Stimulated activated CD8-positive, alpha-beta memory T cell treated with anti-CD3 and anti-CD28 coated beads, Interleukin-15, amount 100 ng/mL, for 1 hour (primary cell): ENCODE data around the gene PLCL1.

Source experiments
- DNase-seq: peaks from one replicate; pipeline ENCODE4 v3.0.0-alpha.2; 2020; ENCODE audit warnings: low read depth

The PLCL1 gene

DNA sequence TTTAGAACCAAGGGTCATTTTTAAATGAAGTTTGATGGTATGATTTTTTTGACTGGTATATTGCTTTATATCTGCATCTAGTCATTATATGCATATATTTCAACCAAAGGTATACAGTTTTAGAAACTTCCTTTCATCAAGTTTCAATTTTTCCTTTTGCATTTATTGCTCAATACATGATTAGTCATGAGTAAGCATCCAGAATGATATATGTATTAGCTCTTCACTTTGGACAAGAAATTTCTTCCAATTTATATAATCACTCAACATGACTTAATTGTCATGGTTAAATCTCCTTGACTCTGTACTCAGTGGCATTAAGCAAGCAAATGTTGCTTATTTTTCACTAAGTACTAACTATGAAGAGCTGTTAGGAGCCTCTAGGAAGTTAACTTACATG lies 123.6 kb downstream of the PLCL1 start:
- DNase-seq = no peak

DNA sequence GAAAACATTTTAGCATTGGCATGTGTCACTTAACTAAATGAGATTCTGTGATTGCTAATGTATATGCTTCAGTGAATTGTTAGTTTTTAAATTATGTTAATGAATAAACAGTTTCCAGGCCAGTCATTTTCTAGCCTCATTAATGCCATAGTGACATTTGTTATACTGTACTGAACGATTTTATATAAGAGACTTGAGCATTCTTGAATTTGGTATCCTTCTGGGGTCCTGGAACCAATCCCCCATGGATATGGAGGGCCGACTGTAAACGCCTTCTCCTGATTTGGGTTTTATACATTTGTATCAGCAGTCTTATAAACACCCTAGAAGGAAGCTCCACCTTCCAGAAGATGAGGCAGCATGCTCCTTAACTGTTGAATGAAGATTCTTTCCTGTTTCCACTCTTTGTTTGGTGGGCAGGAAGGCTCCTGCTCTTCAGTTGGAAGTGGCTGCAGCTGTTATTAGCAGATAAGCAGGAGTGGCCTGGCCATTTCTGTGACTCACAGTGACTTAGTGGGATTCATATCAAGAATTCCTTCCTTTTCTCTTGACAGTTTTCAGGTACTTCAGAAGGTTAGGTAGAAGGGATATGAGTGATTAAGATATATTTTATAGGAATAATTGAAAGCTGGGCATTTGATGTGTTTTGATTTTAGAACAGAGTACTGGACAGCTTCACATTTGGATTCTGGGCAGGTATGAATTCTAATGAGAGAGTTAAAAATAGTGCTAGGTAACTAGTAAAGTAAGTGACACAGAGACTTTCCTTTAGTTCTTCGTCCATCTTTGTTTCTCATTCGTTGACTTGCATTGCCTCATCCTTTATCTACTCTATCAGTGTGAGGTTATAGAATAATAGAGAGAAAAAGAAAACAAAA lies 124.9 kb downstream of the PLCL1 start:
- no peak for DNase-seq

DNA sequence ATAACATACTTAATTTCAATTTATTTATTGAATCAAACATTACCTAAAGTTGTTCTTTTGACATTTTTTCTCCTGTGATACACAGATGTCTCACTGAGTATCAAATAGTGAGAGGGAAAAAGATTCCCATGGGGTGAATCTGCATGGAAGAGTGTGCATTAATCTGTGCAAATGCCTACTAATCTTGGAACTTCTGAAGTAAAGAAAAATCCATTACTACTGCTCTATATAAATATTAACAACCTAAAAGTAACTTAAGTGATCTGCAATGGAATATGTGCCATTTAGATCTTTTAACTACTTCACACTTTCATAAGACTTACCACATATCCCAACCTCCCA lies 125.5 kb downstream of the PLCL1 start:
- DNase-seq = no peak

DNA sequence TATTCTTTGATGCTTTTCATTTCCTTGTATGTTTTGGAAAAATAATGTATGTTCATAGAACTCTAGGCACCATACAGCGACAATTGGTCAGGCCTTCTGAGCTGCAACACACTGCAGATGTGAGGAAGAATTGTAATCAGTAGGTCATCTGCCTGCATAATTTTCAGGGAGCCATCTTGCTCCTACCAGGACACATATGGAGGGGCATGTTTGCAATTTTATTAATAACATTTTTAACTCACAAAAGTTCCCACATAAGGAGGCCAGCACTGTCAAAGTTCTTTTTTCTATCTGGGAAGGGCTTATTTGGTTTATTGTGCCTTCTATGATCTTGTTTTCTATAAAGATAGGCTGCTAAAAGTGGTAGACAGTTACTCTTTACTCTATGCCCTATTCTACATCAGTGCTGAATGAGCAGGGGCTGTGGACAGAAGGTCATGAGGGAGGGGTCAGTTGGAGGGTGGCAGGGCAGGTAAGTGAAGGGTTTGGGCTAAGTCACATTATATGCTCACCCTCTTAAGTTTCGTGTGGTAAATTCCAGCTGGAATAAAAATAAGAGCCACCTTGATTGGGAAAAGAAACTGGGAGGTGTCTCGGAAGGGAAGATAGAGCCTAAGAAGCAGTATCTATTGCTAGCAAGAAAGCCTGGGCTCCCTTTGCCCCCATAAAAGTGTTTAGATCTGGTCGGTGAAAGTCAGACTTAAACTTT lies 126.3 kb downstream of the PLCL1 start:
- DNase-seq = no peak

DNA sequence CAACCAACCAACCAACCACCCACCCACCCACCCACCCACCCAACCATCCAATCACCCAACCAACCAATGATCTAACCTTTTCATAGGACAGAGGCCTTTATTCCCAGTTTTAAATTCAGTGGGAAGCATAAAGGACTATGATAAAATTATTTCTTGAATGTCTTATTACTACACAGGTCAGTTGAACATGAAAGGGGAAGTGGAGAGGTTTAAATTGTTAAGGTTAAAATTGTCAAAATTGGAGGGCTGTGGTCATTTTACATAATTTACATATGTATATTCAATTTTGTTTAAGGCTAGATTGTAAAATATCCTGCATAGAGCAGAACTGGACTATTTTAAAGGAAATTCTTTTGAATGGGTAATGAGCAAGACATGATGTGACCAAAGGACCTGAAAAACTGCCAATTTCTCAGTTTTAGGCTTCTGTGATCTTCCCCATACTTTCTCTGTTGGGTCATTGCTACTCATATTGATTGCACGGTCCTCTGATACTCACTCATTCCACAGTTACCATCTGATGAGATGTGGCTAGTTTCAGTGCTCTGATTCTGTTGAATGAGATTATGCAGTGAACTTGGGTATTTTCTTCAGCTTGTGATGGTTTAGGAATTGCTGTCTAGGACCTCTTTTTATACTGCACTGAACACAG lies 127.4 kb downstream of the PLCL1 start:
- DNase-seq = no peak

DNA sequence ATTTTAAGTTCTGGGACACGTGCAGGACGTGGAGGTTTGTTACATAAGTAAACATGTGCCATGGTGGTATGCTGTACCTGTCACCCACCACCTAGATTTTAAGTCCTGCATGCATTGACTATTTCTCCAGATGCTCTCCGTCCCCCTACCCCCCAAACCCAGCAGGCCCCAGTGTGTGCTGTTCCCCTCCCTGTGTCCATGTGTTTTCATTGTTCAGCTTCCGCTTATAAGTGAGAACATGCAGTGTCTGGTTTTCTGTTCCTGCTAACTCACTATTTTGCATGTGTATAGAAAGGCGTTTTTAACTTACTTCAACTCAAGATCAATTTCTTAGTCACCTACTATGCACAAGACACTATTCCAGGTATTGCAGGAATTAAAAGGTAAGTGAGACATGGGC lies 128.0 kb downstream of the PLCL1 start:
- DNase-seq = no peak

DNA sequence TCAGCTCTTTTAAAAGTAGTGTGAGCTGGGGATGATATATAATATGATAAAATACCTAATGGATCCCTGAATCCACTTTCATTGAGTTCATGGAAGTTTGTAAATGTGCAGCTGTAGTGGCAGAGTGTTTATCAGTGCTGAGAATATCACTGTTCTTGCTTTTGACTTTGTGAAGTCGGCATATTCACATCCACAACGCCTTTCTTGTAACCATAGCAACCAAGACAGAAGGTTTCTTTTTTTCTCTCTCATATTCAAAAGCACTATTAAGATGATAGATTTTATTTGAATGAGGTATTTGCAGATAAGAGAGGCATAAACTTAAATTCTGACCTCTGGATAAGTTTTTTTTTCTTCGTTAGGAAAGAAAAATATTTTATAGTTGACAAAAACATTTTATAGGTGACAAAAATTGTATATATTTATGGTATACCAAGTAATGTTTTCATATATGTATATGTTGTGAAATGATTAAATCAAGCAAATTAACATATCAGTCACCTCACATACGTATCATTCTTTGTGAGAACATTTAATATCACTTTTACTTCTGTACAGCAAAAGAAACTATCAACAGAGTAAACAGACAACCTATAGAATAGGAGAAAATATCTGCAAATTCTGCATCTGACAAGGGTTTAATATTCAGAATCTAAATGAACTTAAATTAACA lies 130.0 kb downstream of the PLCL1 start:
- DNase-seq = no peak

DNA sequence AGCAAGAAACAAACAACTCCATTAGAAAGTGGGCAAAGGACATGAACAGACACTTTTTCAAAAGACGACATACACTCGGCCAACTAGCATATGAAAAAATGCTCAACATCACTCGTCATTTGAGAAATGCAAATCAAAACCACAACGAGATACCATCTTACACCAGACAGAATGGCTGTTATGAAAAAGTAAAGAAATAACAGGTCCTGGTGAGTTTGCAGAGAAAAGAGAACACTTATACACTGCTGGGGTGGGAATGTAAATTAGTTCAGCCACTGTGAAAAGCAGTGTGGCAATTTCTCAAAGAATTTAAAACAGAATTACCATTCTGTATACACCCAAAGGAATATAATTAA lies 130.5 kb downstream of the PLCL1 start:
- DNase-seq = no peak

DNA sequence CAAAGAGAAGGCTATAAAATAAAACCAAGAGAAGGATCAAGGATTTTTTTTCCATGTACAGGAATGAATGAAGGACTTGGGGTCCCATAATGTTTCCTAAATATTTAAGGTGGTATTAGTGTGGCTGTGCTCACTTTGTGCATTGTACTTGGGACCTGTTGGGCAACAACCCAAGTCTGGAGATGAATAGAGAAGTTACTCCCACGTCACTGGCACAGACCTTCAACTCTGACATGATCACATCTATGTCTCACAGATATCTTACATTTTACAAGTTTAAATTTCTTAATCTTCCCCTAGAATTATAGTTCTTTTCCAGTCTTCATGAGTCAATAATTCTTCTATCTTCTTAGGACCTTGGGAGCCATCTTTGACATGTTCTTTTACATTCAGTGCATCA lies 133.4 kb downstream of the PLCL1 start:
- no peak for DNase-seq

DNA sequence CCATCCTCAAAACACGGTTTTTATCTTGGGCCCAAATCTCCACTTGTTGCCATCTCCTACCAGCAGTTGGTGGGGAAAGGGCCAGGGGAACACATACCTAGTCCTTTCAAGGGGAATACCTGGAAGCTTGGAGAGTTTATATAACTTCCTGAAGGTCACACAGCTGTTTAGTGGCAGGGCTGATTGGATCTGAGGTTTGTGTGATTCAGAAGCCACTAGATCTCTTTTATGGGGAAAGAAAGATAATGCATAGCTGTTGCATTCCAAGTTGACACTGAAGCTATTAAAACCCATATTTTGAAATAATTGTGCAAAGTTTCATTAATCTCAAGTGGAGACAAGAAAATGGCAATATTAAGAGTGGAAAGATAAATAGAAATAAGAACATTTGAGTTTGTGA lies 134.2 kb downstream of the PLCL1 start:
- DNase-seq = no peak

DNA sequence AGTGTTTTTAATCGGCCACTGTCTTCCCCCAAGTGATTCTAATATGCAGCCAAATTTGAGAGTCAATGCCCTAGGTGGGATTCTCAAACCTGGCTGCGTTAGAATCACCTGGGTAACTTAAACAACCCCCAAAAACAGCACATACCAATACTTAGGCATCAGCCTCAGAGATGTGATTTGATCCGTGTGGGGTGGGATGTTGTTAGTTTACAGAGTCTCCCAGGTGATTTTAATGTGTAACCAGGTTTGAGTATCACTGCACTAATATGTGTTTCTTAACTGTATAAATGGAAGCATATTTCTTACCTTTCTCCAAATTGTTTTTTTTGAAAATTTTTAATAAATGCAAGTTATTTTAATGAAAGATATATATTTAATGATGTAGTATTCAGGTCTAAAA lies 135.4 kb downstream of the PLCL1 start:
- DNase-seq = no peak

DNA sequence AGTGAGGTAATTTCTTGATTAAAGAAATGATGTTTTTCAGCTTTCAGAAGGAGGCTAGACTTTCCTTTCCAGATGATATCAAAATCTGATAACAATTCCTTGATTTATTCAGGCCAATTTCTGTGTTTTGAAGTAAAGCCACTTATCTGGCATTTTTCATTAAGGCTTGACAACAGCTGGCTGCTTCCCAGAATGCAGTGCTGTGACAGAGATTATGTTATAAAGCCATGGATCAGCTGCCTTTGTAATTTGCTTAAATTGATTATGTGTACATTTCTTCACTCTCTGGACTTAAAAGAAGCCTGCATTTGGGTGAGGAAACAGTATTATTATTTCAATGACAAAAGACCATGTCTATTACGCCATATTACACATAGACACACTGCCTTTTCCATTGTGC lies 136.0 kb downstream of the PLCL1 start:
- no peak for DNase-seq

DNA sequence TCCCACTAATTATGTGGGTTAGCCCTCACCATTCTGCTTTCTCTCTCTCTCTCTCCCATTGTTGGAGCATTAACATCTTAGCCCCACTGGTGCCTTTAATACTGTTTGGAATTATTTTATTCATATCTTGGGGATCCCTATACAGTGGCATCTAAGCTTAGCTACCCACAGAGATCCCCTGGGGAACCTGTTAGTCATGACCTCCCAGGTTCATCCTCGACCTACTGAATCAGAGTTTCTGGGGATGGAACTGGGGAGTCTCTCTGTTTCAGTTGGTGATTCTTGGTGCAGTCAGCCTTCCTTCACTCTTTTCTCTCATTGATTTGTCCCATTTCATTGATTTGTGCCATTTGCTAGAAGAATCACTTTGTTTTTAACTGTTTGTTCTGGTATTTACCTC lies 137.3 kb downstream of the PLCL1 start:
- DNase-seq = no peak

DNA sequence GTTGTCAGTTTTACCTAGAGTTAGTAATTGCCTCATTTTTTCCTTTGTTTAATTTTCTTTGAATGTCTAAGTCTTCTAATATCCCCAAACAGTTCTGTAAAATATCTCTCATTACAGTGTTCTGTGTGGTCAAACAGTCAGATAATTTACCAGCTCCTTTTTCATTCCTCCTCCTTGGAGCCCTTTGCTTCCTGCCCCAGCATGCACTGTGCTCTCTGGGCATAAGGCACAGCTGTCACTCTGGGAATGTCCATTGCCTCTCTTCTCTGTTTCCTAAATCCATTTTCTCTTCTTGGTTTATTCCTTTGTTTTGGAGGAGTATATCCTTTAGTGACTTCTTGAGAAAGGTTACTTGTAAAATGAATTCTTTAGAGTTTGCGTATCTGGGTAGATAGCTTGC lies 139.3 kb downstream of the PLCL1 start:
- no peak for DNase-seq

DNA sequence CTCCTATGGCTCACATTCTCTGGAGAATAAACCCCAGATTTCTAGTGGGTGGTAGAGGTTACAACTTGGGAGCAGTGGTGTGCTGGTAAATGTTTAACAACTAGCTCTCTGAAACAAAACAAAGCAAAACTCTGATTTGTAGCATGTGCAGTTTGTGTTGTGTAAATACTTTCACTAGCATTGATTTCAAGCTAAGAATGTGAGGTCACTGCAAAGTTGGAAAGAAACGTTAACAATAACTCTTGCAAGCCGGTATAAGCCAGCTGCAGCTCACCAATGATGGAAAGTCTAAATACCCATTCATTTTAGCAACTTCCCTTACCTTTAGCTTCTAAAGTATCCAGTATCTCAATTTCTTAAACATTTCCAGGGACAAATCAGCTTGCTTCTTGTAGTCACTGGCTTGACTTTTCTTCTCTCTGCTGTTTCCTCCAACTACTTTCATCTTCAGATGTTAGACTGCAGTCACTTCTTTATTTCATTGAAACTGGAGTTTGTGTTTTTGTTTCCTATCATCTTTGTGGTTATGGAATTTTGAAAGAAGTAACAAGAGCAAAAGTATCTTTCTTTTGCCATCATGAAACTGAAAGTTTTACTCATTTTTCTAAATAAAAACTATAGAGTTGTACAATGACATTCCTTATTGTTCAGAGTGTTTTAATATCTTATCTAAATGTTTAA lies 140.2 kb downstream of the PLCL1 start:
- DNase-seq = no peak

DNA sequence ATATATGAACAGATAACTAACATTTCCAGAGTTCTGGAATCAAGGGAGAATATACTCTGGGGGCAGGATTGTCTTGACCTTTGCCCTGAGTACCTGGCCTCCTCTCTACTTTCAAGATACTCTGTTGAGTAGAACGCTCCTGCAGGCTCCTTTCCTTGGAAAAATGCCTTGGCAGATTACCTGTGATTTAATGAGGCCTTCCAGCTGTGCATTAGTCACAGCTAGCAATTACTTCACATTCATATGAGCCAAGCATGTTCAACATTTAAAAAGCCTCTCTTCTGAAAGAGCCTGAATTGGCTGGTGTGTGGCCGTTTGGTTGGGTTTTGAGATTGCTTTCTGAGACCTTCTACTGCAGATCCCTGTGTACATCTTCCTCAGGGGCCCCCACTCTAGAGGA lies 142.2 kb downstream of the PLCL1 start:
- no peak for DNase-seq

DNA sequence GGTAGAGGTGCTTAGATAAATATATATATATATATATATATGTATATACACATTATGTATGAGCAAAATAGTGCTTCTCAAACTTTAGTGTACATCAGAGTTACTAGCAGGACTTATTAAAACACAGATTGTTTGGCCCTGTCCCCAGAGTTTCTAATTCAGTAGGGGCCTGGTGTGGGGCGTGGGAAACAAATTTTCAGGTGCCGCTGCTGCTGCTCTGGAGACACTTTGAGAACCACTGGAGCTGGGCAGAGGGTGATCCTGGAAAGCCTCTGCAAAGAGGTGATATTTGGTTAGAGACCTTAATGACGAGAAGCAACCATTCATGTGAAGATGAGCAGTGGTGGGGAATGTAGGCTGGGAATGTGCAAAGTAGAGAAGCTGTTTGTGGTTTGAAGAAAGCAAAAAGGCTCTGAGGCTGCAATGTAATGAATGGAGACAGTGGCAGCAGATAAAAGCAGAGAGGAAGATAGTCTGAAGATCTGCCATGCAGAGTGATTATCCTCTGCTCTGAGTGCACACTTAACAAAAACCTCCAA lies 142.9 kb downstream of the PLCL1 start:
- no peak for DNase-seq

DNA sequence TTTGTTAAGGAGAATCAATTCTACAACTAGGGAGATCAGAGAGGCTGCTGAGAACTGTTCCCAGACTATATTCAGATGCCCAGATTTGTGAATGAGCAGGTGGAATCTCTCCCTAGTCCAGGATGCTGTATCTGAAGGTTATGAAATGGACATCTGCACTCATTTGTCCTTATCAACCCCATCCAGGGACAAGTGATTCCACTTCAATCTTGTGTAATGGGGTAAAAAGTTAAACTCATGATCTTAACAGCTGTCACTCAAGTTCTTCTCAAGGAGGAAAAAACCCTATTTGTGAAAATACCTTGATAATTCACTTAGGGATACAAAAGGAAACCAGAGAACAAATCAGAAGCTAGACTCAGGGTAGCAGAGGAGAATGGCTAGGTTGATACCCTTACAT lies 144.8 kb downstream of the PLCL1 start:
- DNase-seq = no peak

DNA sequence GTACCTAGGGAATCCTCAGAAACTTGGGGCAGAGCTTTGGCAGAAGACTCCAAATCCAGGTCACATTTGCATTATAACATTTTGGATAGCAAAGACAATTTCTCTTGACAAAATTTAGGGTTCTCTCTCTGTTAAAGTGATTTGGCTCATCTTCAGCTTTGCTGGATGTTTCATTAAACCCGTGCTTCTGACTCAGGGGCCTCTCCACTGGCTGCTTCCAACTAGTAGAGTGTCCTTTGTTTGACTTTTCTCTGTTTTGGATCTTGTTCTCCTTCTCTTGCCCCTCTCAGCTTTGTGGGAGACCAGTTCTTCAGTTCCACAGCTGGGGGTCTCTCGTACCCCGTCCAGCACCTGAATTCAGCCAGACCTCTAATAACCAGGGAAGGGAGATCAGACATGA lies 145.6 kb downstream of the PLCL1 start:
- DNase-seq = no peak

DNA sequence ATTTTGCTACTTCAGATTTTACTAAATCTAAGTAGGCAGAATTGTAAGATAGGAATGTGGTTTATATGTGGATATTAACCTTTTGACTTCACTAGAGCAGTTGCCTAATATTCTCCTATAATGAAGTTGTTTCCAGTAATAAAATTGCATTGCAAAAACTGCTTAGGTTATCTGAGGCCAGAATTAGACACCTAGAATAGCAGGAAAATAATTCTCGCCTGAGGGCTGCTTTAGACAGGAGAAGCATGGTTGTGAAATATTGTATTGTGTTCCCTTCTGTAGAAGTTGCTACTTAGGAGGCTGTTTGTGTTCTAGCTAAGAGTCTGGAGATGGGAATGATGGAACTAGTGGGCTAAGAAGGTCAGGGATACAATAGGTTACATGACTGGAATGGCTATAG lies 146.3 kb downstream of the PLCL1 start:
- no peak for DNase-seq

DNA sequence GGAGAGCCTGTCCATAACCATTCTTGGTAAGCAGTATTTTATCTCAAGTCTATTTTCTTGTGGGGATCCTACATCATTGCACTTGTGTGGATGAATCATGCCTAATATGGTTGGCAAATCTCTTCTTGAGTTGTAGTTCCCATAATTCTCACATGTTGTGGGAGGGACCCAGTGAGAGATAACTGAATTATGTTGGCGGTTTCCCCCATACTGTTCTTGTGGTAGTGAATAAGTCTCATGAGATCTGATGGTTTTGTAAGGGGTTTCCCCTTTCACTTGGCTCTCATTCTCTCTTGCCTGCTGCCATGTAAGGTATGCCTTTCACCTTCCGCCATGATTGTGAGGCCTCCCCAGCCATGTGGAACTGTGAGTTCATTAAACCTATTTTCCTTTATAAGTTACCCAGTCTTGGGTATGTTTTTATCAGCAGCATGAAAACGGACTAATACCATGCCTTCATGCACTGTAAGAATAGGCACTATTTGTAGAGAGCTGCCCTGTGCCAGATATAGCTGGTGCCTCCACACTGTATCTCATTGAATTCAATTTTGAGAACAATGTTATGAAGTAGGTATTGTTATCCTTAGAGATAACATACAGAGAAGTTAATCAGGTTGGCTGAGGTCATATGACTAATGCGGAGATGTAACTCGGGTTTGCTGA lies 148.3 kb downstream of the PLCL1 start:
- no peak for DNase-seq
